ENCODE data around the gene TIMM10. TPM values are rescaled to one million over a fixed set of nuclear protein-coding genes. Genes with fewer than 3 reads are reported as not detected.

The TIMM10 gene
- total RNA-seq, 1 experiment from 2014 or later = 152 TPM

- H3K36me3 ChIP-seq (ENCODE audit: control insufficient read depth, insufficient read depth, low read length) = no peaks in the 10 kb centered on the region
- H3K27ac ChIP-seq (ENCODE audit: low read length) = no peak overlapping the region
- no peaks in the 10 kb centered on the region for H3K9me3 ChIP-seq (ENCODE audit: control insufficient read depth, insufficient read depth, low read depth, low read length)
- H3K4me3 ChIP-seq (ENCODE audit: low read depth in 2 of 2, low read length in 2 of 2) = no peak overlapping the region
- no TSS peak for BruUV-seq (replicated peaks)
- no peaks in the 10 kb centered on the region for H3K4me1 ChIP-seq (ENCODE audit: control insufficient read depth, insufficient read depth, low read length)
- peaks cover 3% of the 10 kb centered on the region; the same call in 1 of the 2 replicates for H3K27me3 ChIP-seq (ENCODE audit: control insufficient read depth, insufficient read depth, low read length)
- intact Hi-C loops (cut with micrococcal nuclease; ENCODE audit: unreplicated experiment) = no loop called here
- ATAC-seq = no peak
- in situ Hi-C loops (cut with HindIII; ENCODE audit: low pct_unique_long_range_greater_than_20kb, low sequenced_read_pairs) = no loop called here
- DNase-seq (ENCODE audit: low read depth, low spot score) = no peak
- ChIA-PET POLR2A (no interaction called here), CTCF (no interaction called here)
- no peak for TF ChIP-seq REST (IDR thresholded peaks at IDR 0.05; ENCODE audit: insufficient read depth in 1 of 2, low read depth in 2 of 2, low read length in 1 of 2)
- no peak for TF ChIP-seq SIN3A (IDR thresholded peaks at IDR 0.05; ENCODE audit: borderline replicate concordance, insufficient read depth, low read depth, low read length)
- TF ChIP-seq CTCF (IDR thresholded peaks at IDR 0.05) = no peak
- no peak for TF ChIP-seq TCF7L2 (IDR thresholded peaks at IDR 0.05; ENCODE audit: low read depth, low read length)
- TF ChIP-seq POLR2AphosphoS5 (IDR thresholded peaks at IDR 0.05; ENCODE audit: low read depth, low read length) = no peak
Observed at GRCh38 chr11:57511741-57512430, 18.7 kb downstream of the TIMM10 start.

GRCh38 chr11:57508341-57509170 is 22.0 kb downstream of the TIMM10 start:
- no peaks in the 10 kb centered on the region for H3K27me3 ChIP-seq (ENCODE audit: control insufficient read depth, insufficient read depth, low read length)
- intact Hi-C loops (cut with micrococcal nuclease; ENCODE audit: unreplicated experiment) (no loop called here), in situ Hi-C loops (cut with HindIII; ENCODE audit: low pct_unique_long_range_greater_than_20kb, low sequenced_read_pairs) (no loop called here)
- no peaks in the 10 kb centered on the region for H3K9me3 ChIP-seq (ENCODE audit: control insufficient read depth, insufficient read depth, low read depth, low read length)
- no peak overlapping the region for H3K4me3 ChIP-seq (ENCODE audit: low read depth in 2 of 2, low read length in 2 of 2)
- H3K27ac ChIP-seq (ENCODE audit: low read length) = no peak overlapping the region
- no peaks in the 10 kb centered on the region for H3K4me1 ChIP-seq (ENCODE audit: control insufficient read depth, insufficient read depth, low read length)
- no peaks in the 10 kb centered on the region for H3K36me3 ChIP-seq (ENCODE audit: control insufficient read depth, insufficient read depth, low read length)
- ChIA-PET POLR2A (no interaction called here), CTCF (interaction anchor here (0.6 to 0.7 kb wide), 2 partner anchors 51 to 59 kb away, joined by 3 to 6 read pairs; partner anchors contain the start of gene UBE2L6)
- no peak for TF ChIP-seq POLR2AphosphoS5 (IDR thresholded peaks at IDR 0.05; ENCODE audit: low read depth, low read length)
- DNase-seq (ENCODE audit: low read depth, low spot score) = no peak
- no TSS peak for BruUV-seq (replicated peaks)
- no peak for ATAC-seq
